Upper lobe of left lung (tissue), 6 donors: ENCODE results near the gene FLT3LG. TPM values are rescaled to one million over a fixed set of nuclear protein-coding genes. Genes with fewer than 3 reads are reported as not detected.

Experiments
- ATAC-seq, 2 donors: fragments of 200-7000 bp; cut with Tn5 transposase; one replicate each; pipeline ENCODE4 v1.9.1; 2022; ENCODE audit warnings: mild to moderate bottlenecking in 2 of 2, moderate library complexity in 2 of 2; ENCODE audit not compliant: low FRiP score in 2 of 2
- DNase-seq, 2 donors: peaks; one replicate each; pipeline ENCODE4 v3.0.0-alpha.2; 2019 to 2020
- H3K27ac ChIP-seq, 4 donors: fragments of 200-600 bp; sonication (generic); one replicate each; pipeline ENCODE4 v1.5.1; 2016 to 2019
- H3K27me3 ChIP-seq, 4 donors: fragments of 200-600 bp; sonication (generic); one replicate each; pipeline ENCODE4 v1.5.1; 2017 to 2019
- H3K36me3 ChIP-seq, 4 donors: fragments of 200-600 bp; sonication (generic); one replicate each; pipeline ENCODE4 v1.5.1; 2016 to 2019
- H3K4me1 ChIP-seq, 4 donors: fragments of 200-600 bp; sonication (generic); one replicate each; pipeline ENCODE4 v1.5.1; 2018 to 2019
- H3K4me3 ChIP-seq, 4 donors: fragments of 200-600 bp; sonication (generic); one replicate each; pipeline ENCODE4 v1.5.1; 2017 to 2019; ENCODE audit warnings: mild to moderate bottlenecking in 2 of 4, moderate library complexity in 1 of 4
- H3K9me3 ChIP-seq, 4 donors: fragments of 200-600 bp; sonication (generic); one replicate each; pipeline ENCODE4 v1.5.1; 2018 to 2019
- EP300 ChIP-seq, 4 donors: sonication (generic); formaldehyde crosslinking; IDR thresholded peaks; one replicate each; pipeline ENCODE4 v1.5.1; 2017; ENCODE audit warnings: antibody characterized with exemption in 4 of 4, control low read depth in 2 of 4
- POLR2A ChIP-seq, 4 donors: fragments of 450-650 bp; IDR thresholded peaks; one replicate each; pipeline ENCODE4 v1.5.1; 2016 to 2017; ENCODE audit warnings: antibody characterized with exemption in 4 of 4, mild to moderate bottlenecking in 2 of 4
- POLR2AphosphoS5 ChIP-seq, 2 donors: sonication (generic); formaldehyde crosslinking; IDR thresholded peaks; one replicate each; pipeline ENCODE4 v1.5.1; 2017; ENCODE audit warnings: antibody characterized with exemption in 2 of 2
- WGBS, 2 donors: methylation state at CpG; one replicate each; pipeline ENCODE4 v1.1.5; 2017 to 2018; 5-methylcytosine and 5-hydroxymethylcytosine counted together
- total RNA-seq, 6 donors: library from RNA; depleted of rRNA in 4 of 6; stranded (reverse); fragments of >200 nt in 4 of 6; gene quantifications; one replicate each; pipeline versions ENCODE4 v1.1.0 to v1.2.1, GENCODE V29; 2016 to 2021
- TF ChIP-seq, protein P1 (sequence below), 6 experiments: fragments of 450-650 bp in 4 of 6; fragments of 200-600 bp in 2 of 6; sonication (generic) in 2 of 6; IDR thresholded peaks; one replicate each; pipeline ENCODE4 v1.5.1; 2016 to 2019; ENCODE audit warnings: antibody characterized with exemption in 6 of 6
- donor health status: DM: no; HTN: no; CAD: no; lungs with moderate emphysema.
- donor health status: DM: no; HTN: yes; CAD: no; lungs with severe emphysema.

Gene FLT3LG
- total RNA-seq, 6 donors from 2014 or later = 4.3 to 19.9 (median 9.9) TPM

DNA sequence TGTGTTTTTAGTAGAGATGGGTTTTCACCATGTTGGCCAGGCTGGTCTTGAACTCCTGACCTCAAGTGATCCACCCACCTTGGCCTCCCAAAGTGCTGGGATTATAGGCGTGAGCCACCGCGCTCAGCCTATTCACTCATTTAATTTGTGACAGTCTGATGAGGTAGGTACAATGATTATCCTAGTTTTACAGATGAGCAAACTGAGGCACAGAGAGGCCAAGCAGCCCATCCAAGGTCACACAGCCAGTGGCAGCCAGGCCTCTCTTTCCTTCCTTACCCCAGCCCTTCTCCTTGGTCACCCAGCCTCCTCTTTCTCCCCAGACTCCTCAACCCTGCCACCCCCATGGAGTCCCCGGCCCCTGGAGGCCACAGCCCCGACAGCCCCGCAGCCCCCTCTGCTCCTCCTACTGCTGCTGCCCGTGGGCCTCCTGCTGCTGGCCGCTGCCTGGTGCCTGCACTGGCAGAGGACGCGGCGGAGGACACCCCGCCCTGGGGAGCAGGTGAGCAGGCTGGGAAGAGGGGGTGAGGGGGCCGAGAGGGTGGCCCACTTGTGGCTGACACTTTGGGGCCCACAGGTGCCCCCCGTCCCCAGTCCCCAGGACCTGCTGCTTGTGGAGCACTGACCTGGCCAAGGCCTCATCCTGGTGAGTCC, 6.1 kb downstream of the FLT3LG start:
- no peak for DNase-seq
- H3K4me3 ChIP-seq = no peak overlapping the region
- H3K9me3 ChIP-seq = no peaks in the 10 kb centered on the region
- peaks cover 0 to 6% (median 2%) of the 10 kb centered on the region in 4 donors for H3K4me1 ChIP-seq
- H3K36me3 ChIP-seq = peaks cover 0 to 23% (median 3%) of the 10 kb centered on the region in 4 donors
- no peaks in the 10 kb centered on the region for H3K27me3 ChIP-seq
- no peak for TF ChIP-seq POLR2A (IDR thresholded peaks at IDR 0.05)
- TF ChIP-seq POLR2AphosphoS5 (IDR thresholded peaks at IDR 0.05) = no peak
- TF ChIP-seq EP300 (IDR thresholded peaks at IDR 0.05) = no peak
- TF ChIP-seq, protein P1, sequence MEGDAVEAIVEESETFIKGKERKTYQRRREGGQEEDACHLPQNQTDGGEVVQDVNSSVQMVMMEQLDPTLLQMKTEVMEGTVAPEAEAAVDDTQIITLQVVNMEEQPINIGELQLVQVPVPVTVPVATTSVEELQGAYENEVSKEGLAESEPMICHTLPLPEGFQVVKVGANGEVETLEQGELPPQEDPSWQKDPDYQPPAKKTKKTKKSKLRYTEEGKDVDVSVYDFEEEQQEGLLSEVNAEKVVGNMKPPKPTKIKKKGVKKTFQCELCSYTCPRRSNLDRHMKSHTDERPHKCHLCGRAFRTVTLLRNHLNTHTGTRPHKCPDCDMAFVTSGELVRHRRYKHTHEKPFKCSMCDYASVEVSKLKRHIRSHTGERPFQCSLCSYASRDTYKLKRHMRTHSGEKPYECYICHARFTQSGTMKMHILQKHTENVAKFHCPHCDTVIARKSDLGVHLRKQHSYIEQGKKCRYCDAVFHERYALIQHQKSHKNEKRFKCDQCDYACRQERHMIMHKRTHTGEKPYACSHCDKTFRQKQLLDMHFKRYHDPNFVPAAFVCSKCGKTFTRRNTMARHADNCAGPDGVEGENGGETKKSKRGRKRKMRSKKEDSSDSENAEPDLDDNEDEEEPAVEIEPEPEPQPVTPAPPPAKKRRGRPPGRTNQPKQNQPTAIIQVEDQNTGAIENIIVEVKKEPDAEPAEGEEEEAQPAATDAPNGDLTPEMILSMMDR (IDR thresholded peaks at IDR 0.05) = no peak
- WGBS, 2 donors = 97 to 98% methylated on average over 6 to 12 of the region's 14 CpGs
- H3K27ac ChIP-seq = no peak overlapping the region
- no peak for ATAC-seq

DNA sequence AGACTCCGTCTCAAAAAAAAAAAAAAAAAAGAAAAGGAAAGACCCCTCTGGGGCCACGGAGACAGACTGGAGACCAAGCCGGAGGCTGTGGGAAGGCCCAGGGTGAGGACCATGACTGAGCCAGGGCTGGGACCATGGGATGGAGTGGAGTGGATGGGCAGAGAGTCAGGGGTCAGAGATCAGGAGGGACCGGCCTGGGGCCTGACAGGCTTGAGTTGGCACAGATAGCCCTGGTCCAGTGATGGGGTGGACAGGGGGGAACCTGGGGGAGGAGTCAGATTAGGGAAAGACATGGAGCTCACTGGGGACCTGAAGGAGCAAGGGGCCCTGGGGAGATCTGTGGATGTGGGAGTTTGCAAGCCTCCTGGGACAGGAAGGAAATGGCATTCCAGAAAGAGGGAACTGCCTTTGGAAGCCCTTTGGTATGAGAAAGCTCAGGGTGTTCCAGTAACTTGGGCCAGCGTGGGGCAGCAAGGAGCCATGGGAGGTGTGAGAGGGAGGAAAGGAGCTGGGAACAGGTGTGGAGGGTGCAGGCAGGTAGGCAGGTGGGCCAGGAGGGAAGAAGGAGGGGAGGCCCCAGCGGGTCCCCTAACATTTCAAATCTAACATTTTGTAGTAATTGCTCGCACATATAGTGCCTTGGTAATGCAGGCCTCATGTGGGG, 7.1 kb downstream of the FLT3LG start:
- TF ChIP-seq, protein P1 (IDR thresholded peaks at IDR 0.05) = no peak
- ATAC-seq = peak in 1 of 2 donors; percentile 60
- WGBS, 2 donors = 91 to 92% methylated on average over 7 of the region's 7 CpGs

DNA sequence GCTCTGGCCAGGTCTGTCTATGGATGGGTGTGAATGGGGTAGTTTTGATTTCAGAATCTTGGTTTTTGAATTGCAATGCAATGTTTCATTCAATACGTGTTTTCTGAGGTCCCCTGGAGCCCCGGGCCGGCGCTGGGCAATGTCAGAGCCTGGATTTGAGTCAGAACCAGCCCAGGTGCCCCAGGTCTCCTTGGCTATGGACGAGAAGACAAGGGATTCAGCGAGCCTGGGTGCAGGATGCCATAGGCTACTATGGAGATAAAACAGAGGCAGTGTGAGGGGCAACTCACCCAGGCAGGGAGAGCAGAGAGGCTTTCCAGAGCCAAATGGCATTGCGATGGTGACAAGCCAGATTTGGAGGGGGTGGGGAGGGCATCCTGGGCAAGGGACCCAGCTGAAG, 12.2 kb downstream of the FLT3LG start:
- peak overlapping the region in 2 of 4 donors; percentile 84 to 95 for H3K27ac ChIP-seq
- TF ChIP-seq POLR2AphosphoS5 (IDR thresholded peaks at IDR 0.05) (no peak), EP300 (IDR thresholded peaks at IDR 0.05) (no peak), POLR2A (IDR thresholded peaks at IDR 0.05) (no peak)
- TF ChIP-seq, protein P1 (IDR thresholded peaks at IDR 0.05) = no peak
- 92 to 96% methylated on average over 7 of the region's 7 CpGs for WGBS, 2 donors

More for the DNA sequence above, 7.1 kb downstream of the FLT3LG start:
- Histone ChIP-seq H3K4me1 (peaks cover 0 to 6% (median 2%) of the 10 kb centered on the region in 4 donors), H3K27me3 (no peaks in the 10 kb centered on the region), H3K9me3 (no peaks in the 10 kb centered on the region), H3K36me3 (peaks cover 0 to 23% (median 3%) of the 10 kb centered on the region in 4 donors), H3K4me3 (no peak overlapping the region), H3K27ac (no peak overlapping the region)
- DNase-seq = no peak

DNA sequence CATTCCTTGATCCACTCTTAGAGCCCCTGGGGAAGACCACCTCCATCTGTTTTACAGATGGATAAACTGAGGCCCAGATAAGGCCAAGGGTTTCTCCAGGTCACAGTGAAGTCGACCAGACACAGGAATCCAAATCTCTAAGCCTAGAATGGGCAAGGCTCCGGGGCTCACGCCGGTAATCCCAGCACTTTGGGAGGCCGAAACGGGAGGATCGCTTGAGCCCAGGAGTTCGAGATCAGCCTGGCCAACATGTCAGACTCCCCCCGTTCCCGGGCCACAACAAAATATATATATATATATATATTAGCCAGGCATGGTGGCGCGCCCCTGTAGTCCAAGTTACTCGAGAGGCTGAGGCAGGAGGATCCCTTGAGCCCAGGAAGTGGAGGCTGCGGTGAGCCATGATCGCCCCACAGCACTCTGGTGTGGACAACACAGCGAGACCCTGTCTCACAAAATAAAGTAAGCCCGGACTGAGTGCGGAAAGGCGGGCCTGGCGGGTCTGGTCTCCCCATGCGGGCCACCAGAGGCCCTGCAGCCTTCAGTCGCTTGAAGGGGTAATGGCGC, 12.8 kb downstream of the FLT3LG start:
- H3K4me1 ChIP-seq = peaks cover 23 to 34% (median 27%) of the 10 kb centered on the region in 4 donors
- WGBS, 2 donors = 66 to 68% methylated on average over 19 to 23 of the region's 23 CpGs
- peaks cover 23 to 42% (median 25%) of the 10 kb centered on the region in 4 donors for H3K36me3 ChIP-seq
- DNase-seq = no peak
- ATAC-seq = no peak
- peak overlapping the region; percentile 70 to 95 (median 79) for H3K27ac ChIP-seq
- TF ChIP-seq POLR2AphosphoS5 (IDR thresholded peaks at IDR 0.05) (no peak), POLR2A (IDR thresholded peaks at IDR 0.05) (no peak), EP300 (IDR thresholded peaks at IDR 0.05) (no peak)
- TF ChIP-seq, protein P1 (IDR thresholded peaks at IDR 0.05) = peak in 1 of 6 experiments; percentile 44
- peak overlapping the region in 3 of 4 donors; percentile 28 to 92 (median 84) for H3K4me3 ChIP-seq
- H3K9me3 ChIP-seq = no peaks in the 10 kb centered on the region
- H3K27me3 ChIP-seq = no peaks in the 10 kb centered on the region

More for the DNA sequence above, 12.2 kb downstream of the FLT3LG start:
- H3K36me3 ChIP-seq = peaks cover 17 to 36% (median 20%) of the 10 kb centered on the region in 4 donors
- no peak for ATAC-seq
- H3K27me3 ChIP-seq = no peaks in the 10 kb centered on the region
- DNase-seq = no peak
- H3K9me3 ChIP-seq = no peaks in the 10 kb centered on the region
- H3K4me1 ChIP-seq = peaks cover 23 to 34% (median 27%) of the 10 kb centered on the region in 4 donors
- no peak overlapping the region for H3K4me3 ChIP-seq
